PC-3 (cell line): ENCODE results near the gene SAMMSON.

Source experiments
- EZH2 ChIP-seq: fragments of 300-600 bp; sonication (generic); IDR thresholded peaks from one replicate; pipeline ENCODE4 v1.6.1; 2017; ENCODE audit warnings: antibody characterized with exemption, mild to moderate bottlenecking, low read length; ENCODE audit not compliant: unreplicated experiment
- TF ChIP-seq, protein P1 (sequence below): fragments of 300-600 bp; sonication (generic); conservative IDR thresholded peaks from 2 replicates; pipeline ENCODE4 v1.5.1; 2017; ENCODE audit warnings: antibody characterized with exemption, low read depth, mild to moderate bottlenecking, low read length

DNA sequence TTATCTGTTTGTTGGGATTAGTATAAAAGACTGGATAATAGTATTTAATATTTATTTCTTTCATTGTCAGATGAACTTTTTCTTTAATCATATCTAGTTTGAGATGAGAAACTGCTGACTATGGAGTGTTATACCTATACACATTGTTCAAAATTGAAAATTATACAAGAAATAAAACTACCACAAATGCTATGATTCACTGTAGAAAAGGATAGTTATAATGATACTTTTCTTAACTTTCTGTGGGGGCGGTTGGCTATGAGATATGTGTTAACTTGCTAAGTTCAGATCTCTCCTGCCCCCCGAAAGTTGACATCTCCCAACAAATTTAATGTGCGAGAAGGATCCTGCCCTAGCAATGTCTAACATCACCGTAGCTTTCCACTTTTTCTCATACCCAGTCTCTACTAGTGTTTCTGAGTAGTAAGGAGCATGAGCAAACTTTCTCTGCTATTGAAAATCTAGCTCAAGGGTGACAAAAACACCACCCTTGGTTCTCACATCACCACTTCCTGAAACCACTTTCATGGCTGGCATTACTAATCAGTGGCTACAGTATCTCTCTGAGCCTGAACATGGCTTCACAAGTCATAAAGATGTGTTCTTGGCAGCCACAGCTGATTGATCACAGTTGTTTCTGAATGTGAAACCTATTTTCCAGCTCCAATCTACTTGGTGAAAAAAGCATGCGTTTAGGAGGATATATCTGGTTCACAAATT lies 15.8 kb upstream of the SAMMSON start:
- TF ChIP-seq, protein P1, sequence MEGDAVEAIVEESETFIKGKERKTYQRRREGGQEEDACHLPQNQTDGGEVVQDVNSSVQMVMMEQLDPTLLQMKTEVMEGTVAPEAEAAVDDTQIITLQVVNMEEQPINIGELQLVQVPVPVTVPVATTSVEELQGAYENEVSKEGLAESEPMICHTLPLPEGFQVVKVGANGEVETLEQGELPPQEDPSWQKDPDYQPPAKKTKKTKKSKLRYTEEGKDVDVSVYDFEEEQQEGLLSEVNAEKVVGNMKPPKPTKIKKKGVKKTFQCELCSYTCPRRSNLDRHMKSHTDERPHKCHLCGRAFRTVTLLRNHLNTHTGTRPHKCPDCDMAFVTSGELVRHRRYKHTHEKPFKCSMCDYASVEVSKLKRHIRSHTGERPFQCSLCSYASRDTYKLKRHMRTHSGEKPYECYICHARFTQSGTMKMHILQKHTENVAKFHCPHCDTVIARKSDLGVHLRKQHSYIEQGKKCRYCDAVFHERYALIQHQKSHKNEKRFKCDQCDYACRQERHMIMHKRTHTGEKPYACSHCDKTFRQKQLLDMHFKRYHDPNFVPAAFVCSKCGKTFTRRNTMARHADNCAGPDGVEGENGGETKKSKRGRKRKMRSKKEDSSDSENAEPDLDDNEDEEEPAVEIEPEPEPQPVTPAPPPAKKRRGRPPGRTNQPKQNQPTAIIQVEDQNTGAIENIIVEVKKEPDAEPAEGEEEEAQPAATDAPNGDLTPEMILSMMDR, result no peak
- no peak for TF ChIP-seq EZH2
